GM19025 (cell line): ENCODE results near the gene GLP2R.

Experiments
- ATAC-seq: cut with Tn5 transposase; IDR thresholded peaks from one replicate; pipeline ENCODE4 v1.9.1; 2021; ENCODE audit warnings: mild to moderate bottlenecking, low read depth, moderate library complexity; ENCODE audit not compliant: unreplicated experiment

Gene GLP2R

DNA sequence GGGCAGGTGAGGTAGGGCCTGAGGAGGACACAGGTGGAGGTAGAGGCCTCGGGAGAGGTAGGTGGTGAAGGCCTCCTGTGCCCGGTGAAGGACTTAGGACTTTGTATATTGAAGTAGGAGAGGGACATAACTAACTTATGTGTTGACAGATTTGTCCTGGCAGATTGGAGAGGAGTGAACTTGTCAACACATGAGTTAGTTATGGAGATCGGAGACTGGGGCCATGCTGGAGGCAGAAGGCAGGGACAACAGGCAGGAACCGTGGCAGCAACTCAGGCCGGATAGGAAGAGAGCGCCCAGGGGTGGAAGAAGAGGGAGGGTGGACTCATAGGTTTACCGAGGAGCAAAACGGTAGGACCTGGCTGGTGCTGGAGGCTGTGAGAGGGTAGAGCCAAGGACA lies 18.4 kb downstream of the GLP2R start:
- no peak for ATAC-seq

DNA sequence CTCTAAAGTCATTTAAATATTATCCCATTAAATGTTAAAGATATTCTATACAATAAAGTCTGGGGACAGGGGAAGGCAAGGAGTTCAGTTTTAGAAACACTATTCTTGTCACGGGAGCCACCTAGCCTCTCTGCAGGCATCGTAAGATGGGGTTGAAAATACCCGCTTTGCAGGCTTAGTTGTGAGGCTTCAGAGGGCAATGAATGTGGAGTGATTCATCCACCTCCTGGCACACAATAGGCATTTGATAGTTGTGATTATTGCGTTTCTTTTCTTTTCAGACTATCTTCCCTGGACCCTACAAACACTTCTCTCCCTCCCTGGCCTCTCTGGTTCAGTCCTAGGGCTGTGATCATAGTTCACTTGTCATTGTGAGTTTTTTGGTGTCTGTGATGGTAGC lies 19.6 kb downstream of the GLP2R start:
- ATAC-seq: no peak

DNA sequence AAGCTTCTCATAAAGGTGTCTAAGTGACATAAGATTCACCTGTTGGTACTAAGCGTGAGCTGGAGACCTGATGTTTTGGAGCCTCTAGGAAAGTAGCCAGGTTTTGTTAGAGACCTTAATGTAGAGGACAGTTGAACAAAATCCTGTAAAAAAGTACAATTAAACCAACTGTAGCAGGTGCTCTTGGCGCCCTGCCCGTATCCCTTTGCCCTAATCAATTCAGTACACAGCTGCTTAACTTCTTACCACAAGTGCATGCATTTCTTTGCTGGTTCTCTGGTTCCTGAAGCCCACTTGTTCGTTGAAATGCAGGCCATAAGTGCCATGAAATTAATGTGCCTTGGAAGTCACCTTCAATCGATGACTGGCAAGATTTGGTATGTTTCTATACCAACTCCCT lies 24.4 kb downstream of the GLP2R start:
- no peak for ATAC-seq

DNA sequence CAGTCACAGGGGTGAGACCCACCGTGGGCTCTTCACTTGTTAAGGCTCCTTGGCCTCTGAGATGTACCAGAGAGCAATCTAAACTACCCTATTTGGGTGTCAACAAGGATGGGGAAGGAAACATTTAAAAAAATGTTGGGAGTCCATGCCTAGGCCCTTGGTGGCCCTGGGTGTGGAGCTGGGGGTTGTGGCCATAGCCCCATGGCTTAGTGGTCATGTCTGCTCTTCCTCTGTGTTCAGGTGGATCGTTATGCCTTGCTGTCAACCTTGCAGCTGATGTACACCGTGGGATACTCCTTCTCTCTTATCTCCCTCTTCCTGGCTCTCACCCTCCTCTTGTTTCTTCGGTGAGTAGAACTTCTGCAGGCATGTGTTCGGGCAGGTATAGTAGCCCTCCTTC lies 28.5 kb downstream of the GLP2R start:
- ATAC-seq: no peak

DNA sequence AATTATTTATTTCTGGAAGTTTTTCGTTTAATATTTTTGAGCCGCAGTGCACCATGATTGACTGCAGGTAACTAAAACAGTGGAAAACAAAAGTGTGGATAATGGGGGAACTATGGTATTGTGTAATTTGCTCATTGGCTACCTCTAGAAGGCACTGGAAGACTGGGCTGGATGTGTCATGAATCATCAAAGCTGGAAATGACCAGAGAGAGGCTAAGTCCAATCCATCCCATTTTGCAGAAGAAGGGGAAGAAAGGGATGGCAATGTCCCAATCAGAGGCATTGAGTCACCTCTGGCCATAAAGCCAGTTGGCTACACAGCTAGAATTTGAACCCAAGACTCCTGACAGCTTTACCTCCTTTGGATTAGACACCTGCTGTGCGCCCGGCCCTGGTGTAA lies 29.3 kb downstream of the GLP2R start:
- no peak for ATAC-seq

DNA sequence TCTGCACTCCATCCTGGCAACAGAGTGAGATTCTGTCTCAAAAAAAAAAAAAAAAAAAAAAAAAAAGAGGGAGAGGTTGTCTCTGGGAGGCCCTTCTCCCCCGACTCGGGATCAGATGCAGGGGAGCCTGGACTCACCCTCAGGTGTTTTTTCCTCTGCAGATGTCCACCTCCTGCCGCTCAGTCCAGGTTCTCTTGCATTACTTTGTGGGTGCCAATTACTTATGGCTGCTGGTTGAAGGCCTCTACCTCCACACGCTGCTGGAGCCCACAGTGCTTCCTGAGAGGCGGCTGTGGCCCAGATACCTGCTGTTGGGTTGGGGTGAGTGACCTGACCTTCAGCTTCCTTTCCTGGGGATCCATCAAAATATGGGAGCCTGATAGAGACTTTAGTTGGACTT lies 34.1 kb downstream of the GLP2R start:
- ATAC-seq: no peak

DNA sequence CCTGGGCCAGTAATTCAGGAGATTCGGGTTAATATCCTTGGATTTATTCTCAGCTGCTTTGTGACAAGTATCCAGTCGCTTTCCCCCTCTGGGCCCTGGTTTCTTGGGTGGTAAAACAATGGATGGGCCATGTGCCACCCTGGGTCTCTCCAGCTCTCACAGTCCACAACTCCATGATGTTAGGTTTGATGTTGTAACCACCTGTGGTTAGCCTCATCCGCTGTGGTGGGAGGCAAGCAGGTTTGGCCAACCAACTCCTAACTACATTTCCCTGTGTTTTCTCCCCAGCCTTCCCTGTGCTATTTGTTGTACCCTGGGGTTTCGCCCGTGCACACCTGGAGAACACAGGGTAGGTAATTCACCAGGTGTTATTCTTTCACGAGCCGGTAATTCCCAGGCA lies 35.1 kb downstream of the GLP2R start:
- ATAC-seq: no peak

DNA sequence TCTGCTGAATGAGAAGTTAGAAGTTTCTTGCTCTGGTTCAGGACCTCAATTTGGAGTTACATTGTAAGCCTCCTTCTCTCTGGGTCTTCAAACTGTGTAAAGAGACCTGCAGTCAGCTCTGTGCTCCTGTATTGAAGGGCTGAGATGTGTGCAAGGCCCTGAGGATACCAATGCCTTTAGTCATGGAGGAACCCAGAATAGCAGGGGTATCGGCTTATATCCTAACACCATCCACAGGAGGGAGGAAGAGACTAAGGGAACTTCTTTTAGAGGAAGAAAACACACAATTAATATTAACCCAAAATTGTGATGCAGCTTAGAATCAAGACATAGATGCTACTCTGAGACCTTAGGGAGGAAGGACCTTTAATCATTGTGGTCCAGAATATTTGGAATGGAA lies 36.5 kb downstream of the GLP2R start:
- ATAC-seq: no peak

DNA sequence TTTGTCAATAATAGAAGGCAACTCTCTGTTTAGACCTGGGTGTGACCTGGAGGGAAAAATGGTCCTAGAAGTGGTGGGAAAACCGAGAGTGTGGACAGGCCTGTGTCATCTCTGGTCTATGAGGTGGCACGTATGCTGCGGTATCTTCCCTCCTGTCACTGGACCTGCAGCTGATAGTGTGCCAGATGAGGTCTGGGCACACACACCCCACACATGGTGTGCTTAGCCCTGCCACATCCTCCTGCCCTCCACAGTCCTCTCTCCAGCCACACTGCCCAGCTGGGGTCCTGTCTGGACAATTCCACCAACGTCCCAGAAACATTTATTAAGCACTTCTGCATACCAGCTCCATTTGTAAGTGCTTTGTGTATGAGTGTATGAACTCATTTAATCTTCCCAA lies 37.2 kb downstream of the GLP2R start:
- ATAC-seq: no peak

DNA sequence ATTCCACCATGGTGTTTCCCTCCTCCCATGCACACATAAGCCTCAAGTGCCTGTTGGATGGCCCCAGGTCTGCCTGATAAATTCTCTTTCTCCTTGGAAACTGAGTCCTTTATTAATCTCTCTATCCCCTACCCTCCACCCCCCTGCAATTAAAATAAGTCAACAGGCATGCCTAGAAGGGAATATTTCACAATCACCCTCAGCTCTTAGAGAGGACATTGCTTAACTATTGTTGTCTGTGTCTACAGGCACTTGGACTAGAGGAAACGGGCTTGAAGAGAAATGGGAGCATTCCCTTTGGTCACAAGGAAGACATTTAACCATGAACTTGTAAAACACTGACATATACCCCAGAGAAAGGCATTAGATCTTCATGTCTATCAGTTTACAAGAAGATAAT lies 39.9 kb downstream of the GLP2R start:
- ATAC-seq: no peak

DNA sequence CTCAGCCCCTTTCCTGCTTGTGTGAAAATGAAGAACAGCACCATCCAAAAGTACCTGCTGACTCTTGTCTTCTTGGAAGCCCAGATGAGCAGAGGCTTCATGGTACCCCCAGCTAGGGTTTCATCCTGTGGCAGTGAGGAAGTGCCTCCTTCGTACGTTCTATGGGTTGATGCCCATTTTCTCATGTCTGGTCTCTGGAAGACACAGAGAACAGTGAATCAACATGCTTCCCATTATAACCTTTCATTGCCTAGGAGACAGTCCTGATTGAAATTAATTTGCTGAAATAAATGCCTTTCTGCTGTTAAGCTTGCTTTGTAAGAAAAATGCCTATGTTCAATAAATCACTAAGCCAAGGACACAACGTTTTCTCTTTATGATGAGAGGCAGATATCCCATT lies 42.8 kb downstream of the GLP2R start:
- ATAC-seq: no peak

DNA sequence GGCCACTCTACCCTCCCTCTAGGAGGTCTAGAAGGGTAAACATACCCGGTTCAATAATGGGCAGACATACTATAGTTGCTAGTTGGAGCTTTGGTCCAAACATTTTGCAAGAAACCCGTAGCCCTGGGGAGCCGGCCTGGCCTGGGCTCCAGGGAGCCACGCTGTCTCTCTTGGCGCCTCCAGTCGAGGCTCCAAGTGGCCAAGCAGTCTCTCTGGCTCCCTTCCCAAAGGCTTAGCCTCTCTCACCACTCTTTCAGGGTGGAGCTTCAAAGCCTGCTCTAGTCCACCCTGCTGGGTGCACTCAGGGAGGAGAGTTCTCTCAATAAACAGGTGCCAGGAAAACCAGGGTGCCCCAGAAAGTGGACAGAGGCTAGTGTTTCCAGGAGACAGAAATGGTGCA lies 47.1 kb downstream of the GLP2R start:
- ATAC-seq: no peak

DNA sequence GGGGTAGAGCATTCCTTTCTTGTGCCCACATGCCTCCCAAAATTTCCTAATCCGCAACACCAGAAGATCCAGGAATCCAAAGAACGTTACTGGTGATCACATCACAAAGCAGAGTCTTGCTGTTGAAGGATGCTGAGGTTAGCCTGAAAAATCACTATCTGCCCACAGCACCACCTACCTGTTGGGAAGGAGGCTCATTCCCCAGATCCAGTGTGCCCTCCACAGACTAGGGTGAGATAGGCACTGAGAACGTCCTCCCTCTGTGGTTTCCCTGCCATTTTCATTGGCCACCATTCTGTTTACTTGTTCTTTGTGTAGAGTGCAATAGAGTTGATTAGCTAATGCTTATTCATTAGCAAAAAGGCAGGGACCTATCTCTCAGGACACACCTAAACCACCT lies 49.0 kb downstream of the GLP2R start:
- no peak for ATAC-seq

DNA sequence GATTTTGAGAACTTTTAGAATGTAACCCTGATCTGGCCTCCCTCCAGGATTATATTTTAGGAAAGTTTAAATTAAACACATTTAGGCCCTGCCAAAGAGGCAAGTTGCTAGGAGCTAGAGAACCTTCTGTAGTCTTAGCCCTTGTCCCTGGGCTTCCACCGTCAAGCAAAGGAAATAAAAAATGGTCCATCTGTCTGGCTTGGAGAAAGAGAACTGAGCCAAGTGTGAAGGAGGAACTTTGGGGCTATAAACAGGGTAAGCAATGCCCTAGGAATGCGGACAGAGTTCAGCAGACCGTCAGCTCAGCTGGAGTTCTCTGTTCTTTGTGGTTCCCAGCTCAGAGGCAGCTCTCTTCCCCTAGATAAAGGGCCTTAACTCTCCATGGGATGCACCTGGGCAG lies 49.7 kb downstream of the GLP2R start:
- no peak for ATAC-seq

DNA sequence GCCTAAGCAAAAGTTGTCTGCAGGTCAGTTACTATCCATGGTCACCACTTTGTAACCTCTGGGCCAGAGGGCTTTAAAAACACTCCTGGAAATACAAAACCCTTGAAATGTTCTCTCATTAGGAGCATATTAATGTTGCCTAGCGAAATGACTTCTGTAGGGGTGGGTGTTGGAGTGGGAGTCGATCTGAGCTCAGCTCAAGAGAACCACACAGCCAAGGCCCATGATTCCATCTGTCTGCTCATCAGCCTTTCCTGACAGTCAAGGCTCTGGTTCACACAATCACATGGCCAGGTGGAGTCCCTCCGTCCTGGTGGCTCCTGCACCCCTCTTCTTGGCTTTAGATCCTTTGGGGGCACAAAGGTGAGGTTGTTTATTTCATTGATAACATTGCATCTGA lies 52.6 kb downstream of the GLP2R start:
- ATAC-seq: no peak

DNA sequence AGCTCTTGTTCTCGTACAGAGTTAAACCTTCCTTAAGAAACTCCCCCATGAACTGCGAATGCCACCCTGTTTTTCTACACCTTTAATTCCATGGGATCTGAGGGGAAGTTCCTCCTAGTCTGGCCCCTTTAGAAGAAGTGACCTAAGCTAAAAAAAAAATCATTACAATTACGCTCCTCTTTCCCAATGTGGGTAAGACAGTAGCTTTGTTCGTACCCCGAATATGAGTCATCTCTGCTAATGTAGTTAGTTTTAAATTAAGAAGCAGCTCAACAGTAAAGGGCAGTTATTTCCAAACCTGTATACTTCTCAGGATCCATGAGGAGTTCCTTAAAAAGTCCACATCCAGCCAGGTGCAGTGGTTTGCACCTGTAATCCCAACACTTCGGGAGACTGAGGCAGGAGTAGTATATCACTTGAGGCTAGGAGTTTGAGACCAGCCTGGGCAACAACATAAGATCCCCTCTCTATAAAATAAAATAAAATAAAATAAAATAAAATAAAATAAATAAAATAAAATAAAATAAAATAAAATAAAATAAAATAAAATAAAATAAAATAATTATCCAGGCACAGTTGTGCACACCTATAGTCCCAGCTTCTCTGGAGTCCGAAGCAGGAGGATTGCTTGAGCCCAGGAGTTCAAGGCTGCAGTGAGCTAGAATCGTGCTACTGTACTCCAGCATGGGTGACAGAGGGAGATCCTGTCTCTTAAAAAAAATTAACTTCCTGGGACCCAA lies 53.2 kb downstream of the GLP2R start:
- no peak for ATAC-seq

DNA sequence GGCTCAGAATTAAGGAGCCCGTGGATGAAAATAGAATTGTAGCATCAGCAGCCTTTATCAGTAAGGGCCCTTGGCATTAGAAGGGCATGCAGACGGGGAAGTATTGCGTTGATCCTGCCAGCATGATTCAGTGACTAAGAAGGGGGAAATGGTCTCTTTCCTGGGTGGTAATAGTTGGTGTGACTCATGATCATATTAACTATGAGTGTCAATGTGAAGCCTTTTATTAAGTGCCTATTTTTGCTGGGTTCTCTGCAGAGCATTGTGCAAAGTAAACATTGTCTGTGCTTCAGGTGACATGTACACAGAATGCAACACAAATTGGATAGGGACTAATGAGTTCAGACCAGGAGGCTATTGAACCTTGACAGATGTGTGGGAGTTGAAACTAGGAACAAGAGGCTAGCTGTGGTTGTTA lies 54.9 kb downstream of the GLP2R start:
- no peak for ATAC-seq

DNA sequence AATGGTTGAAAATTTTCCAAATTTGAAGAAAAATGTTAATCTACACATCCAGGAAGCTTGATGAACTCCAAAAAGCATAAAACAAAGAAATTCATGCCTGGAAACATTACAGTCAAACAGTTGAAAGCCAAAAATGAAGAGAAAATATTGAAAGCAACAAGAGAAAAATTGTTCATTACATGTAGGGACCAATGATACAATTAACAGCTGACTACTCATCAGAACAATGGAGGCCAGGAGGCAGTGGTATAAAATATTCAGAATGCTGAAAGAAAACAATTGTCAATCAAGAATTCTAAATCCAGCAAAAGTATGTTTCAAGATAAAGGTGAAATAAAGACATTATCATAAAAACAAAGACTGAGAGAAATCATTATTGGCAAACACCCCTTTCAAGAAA lies 57.7 kb downstream of the GLP2R start:
- ATAC-seq: no peak

DNA sequence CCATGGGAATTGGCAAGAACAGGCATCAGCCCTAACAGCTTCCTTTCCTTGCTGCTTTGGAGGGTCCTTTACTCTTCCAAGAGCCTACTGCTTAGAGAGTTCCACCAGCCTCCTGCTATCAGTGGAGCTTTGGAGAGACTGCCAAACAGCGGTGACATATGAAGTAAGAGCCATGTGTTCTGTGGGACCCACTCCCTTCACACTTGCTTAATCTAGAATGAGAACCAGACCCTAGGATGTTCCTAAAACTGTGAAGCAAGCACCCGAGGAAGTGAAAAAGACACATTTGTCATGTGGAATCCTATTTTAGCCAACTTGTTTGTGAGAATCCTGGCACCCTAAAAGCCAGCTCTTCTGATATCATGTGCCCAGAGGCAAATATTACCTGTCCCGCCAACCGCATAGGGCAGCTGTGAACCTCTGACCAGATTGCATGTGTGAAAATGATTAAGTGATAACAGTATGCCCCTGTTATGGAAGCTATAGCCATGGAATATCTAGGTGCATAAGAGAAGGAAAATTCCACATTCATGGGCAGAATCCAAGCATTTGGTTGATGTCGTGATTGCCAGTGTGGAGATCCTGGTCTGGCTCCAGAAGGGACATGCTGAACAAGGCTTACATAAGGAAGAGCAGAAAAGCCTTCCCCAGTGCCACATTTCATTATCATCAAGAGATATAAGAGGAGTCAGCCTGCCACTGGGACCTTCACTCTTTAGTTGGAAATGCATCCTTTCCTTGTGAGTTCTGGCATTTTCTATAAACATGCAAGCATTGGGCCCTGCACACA lies 60.6 kb downstream of the GLP2R start:
- no peak for ATAC-seq

DNA sequence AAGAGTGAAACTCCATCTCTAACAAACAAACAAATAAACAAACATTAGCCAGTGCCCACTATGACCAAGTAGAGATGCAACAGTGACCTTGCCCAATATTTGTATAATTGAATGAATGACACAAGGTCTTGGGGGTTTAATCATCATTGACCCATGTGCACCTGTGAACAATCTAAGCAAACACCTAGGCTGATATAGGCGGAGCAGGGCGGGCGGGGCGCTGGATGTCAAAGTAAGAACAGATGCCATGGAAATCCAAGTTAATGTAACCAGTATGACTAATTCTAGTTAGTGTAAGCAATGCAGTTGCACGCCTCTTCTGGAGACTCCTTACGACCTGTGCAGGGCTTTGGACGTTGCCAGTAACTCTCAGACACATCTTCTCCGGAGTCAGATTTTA lies 61.8 kb downstream of the GLP2R start:
- no peak for ATAC-seq

DNA sequence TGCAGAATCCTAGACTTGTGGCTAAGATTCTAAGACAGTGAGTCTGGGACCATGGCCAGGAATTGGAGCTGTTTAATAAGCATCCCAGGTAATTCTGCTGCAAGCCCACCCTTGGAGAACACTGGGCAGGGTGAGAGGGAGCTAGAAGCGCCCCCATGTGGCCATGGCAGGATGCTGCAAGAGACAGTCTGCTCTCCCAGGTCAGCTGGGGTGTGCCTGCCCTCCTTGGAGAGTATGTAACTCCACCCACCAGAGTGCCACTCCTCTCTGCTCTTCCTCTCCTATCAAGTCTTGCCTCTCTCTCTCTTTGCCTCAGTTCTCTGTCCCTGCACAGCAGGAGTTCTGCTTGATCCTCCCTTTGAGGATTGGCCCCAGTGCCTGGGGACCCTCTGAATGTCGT lies 64.4 kb downstream of the GLP2R start:
- no peak for ATAC-seq

DNA sequence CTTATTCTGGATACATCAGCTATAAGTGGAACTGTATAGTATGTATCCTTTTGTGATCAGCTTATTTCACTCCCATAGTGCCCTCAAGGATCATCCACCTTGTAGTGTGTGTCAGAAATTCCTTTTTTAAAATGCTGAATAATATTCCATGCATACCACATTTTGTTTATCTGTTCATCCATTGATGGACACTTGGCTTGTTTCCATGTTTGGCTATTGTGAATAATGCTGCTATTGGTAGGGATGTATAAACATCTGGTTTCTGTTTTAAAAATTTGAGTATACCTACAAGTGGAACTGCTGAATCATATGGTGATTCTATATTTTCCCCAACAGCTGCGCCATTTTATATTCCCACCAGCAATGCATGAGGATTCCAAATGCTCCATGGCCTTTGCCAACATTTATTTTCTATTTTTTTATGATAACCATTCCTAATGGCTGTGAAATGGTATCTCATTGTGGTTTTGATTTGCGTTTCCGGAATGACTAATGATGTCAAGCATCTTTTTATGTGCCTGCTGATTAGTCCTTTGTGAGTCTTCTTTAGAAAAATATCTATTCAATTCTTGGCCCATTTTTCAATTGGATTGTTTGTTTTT lies 67.8 kb downstream of the GLP2R start:
- ATAC-seq: no peak
